AG09309 (cell line): Measurements from ENCODE around the gene PRDM16.

ENCODE experiments used
- DNase-seq: peaks from one replicate; pipeline ENCODE4 v3.0.0-alpha.2; 2010; ENCODE audit warnings: low read depth
- H3K4me3 ChIP-seq: 2 replicates; pipeline ENCODE4 v1.5.1; 2011; ENCODE audit warnings: mild to moderate bottlenecking, low read depth, low read length, moderate library complexity; ENCODE audit not compliant: control insufficient read depth
- TF ChIP-seq, protein P1 (sequence below): IDR thresholded peaks from 2 replicates; pipeline ENCODE4 v1.5.1; 2011; ENCODE audit warnings: mild to moderate bottlenecking, low read depth, low read length, inconsistent platforms; ENCODE audit not compliant: insufficient read depth, control insufficient read depth; ENCODE audit errors: missing control alignments

The PRDM16 gene

DNA sequence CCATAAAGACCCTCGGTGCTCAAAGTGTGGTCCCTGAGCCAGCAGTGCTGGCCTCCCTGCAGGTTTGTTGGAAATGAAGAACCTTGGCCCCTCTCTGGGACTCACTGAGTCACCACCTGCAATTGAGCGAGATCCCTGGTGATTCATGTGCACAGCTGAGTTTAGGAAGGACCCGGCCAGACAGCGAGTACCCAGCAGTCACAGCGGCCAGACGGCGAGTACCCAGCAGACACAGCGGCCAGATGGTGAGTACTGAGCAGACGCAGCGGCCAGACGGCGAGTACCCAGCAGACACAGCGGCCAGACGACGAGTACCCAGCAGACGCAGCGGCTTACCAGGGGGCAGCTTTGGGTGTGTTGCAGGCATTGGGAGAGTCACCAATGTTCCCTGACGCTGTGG is 123.8 kb downstream of the PRDM16 start:
- no peak overlapping the region for H3K4me3 ChIP-seq
- DNase-seq: no peak
- TF ChIP-seq, protein P1, sequence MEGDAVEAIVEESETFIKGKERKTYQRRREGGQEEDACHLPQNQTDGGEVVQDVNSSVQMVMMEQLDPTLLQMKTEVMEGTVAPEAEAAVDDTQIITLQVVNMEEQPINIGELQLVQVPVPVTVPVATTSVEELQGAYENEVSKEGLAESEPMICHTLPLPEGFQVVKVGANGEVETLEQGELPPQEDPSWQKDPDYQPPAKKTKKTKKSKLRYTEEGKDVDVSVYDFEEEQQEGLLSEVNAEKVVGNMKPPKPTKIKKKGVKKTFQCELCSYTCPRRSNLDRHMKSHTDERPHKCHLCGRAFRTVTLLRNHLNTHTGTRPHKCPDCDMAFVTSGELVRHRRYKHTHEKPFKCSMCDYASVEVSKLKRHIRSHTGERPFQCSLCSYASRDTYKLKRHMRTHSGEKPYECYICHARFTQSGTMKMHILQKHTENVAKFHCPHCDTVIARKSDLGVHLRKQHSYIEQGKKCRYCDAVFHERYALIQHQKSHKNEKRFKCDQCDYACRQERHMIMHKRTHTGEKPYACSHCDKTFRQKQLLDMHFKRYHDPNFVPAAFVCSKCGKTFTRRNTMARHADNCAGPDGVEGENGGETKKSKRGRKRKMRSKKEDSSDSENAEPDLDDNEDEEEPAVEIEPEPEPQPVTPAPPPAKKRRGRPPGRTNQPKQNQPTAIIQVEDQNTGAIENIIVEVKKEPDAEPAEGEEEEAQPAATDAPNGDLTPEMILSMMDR: no peak

DNA sequence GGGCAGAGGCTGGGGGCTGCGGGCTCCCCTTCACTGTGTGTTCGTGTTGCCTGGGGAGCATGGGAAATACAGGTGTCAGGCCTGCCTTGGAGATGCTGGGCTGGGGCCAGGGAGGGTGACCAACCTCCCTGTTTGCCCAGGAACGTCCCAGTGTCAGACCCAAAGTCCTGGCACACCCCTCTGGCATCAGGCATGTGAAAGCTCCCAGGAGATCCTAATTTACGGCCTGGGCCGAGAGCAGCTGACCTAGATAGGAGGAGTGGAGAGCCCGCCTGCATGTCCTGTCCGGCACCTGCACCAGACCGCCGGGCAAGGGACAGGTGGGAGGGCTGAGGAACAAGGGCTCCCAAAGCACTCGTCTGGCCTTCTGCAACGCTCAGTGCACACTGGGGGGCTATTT is 124.8 kb downstream of the PRDM16 start:
- no peak for DNase-seq
- TF ChIP-seq, protein P1: no peak
- H3K4me3 ChIP-seq: no peak overlapping the region

DNA sequence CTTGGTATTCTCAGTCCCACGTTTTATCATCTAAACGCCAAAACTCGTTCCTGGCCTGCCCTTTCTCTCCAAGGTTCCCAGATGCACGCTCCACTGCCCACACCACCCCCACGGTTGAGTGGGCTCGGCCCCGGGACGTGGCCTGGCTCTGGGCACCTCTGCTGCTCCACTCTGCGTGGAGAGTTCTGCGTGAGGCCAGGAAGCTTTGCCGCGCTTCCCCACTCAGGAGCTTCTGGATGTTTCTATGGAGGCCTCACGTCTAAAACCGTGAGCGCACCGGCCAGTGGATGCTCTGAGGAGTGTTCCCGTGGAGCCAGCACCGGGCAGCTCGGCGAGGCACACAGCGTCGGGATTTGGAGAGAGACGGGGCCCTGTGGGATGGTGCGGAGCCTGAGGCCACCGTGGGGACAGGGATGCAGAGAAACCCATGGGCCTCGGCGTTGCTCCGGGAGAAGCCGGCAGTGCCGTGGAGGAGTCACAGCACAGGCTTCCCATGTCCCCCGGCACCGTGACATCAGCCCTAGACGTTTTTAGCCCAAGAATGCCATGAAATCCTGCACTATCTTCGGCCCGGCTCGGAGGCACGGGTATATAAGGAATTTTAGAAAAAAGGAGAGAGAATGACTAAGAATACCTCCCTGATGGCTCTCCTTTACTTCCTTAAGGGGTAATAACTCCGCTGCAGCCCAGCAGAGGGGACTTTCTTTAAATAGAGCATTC is 125.9 kb downstream of the PRDM16 start:
- no peak for DNase-seq
- no peak overlapping the region for H3K4me3 ChIP-seq
- TF ChIP-seq, protein P1: no peak

DNA sequence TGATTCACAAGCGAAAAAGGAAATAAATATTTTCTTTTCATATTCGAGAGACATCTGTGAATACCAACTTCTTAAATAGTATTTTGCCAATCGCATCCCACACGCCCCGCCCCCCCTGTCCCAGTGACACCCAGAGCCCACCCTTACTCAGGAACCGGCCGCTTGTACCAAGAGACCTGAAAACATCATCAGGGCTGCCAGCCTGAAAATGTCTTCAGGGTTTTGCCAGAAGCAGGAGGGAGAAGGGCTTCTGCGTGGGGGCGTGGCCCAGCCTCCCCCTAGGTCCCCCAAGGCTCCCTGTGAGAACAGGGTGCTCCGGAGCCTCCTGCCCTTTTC is 126.4 kb downstream of the PRDM16 start:
- no peak overlapping the region for H3K4me3 ChIP-seq
- no peak for DNase-seq
- TF ChIP-seq, protein P1: no peak

DNA sequence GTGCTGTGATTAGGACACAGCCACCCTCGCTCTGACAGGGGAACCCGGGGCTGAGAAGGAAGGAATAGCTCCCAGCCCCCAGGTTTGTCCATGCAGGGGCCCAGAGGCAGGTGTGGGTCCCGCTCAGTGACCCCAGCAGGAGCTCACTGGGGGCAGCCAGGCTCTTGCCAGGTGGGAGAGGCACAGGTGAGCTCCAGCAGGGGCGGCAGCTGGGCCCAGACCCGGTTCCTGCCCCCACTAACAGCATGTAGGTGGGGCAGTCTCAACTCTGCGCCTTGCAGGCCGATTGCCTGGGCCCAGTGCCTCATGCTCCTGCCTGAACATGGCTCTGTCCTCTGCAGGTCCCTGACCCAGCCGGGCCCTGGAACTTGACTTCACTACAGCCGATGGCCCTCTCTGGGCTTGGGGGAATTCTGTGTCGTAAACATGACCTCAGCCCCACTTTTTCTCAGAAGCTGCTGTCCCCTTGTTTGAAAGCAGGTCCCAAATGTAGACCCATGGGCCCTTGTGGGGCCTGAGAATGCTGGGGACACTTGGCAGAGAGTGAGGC is 127.0 kb downstream of the PRDM16 start:
- no peak for DNase-seq
- no peak overlapping the region for H3K4me3 ChIP-seq
- TF ChIP-seq, protein P1: no peak

DNA sequence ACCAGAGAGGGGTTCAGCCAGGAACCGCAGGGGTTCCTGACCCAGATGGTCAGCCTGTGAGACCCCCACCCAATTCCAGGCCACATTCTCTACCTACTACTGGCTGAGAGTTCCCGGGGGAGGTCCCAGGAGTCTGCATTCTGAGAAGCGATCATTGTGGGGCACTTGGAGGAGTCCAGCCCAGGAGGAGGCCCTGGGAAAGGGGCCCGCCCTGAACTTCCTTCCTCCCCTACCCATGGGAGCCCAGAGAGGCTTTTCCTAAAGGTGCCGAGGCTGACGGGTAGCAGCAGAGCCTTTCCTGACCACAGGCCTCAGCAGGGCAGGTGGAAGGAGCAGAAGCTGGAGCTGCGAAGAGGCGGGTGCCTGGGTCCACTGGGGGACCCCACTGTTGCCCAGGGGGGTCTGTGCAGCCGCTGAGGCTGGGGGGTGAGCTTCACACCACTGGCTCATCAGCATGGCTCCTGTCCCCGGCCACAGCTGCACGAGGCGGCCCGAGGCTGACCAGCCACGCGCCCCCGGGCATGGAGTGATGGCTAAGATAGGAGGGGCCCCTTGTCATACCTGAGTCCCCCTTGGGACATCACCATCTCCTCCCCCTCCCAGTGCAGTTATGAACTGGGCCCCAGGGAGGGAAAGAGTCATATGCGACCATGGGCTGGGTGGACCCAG is 127.7 kb downstream of the PRDM16 start:
- H3K4me3 ChIP-seq: no peak overlapping the region
- TF ChIP-seq, protein P1: no peak
- DNase-seq: no peak
